RCC 7860 (cell line): ENCODE data around the gene FAM20B.

Experiments used
- DNase-seq: peaks from one replicate; pipeline ENCODE4 v3.0.0-alpha.2; 2015; ENCODE audit warnings: low spot score
- FAIRE-seq: peaks from 2 replicates; lab custom pipeline; 2012; peaks lifted over from hg19 to GRCh38; lab: Jason Lieb, UNC

FAM20B gene

GRCh38 chr1:179046808-179047635 is 21.3 kb downstream of the FAM20B start:
- FAIRE-seq (no peak), DNase-seq (no peak)

GRCh38 chr1:179047636-179047997 is 21.9 kb downstream of the FAM20B start:
- DNase-seq (no peak), FAIRE-seq (no peak)

GRCh38 chr1:179048339-179049124 is 22.8 kb downstream of the FAM20B start:
- no peak for DNase-seq
- FAIRE-seq, result no peak

GRCh38 chr1:179052776-179053175 is 27.1 kb downstream of the FAM20B start:
- no peak for FAIRE-seq
- DNase-seq, result no peak

GRCh38 chr1:179053486-179053885 is 27.8 kb downstream of the FAM20B start:
- no peak for FAIRE-seq

GRCh38 chr1:179055937-179056336 is 30.2 kb downstream of the FAM20B start:
- DNase-seq (no peak), FAIRE-seq (no peak)

More at GRCh38 chr1:179053486-179053885, 27.8 kb downstream of the FAM20B start:
- DNase-seq, result no peak

GRCh38 chr1:179058487-179059483 is 33.1 kb downstream of the FAM20B start:
- FAIRE-seq, result no peak
- DNase-seq, result no peak

GRCh38 chr1:179061360-179062282 is 35.9 kb downstream of the FAM20B start:
- FAIRE-seq, result no peak

GRCh38 chr1:179066471-179066870 is 40.8 kb downstream of the FAM20B start:
- DNase-seq (no peak), FAIRE-seq (no peak)

More at GRCh38 chr1:179061360-179062282, 35.9 kb downstream of the FAM20B start:
- no peak for DNase-seq

GRCh38 chr1:179077396-179077795 is 51.7 kb downstream of the FAM20B start:
- FAIRE-seq, result no peak
- no peak for DNase-seq

GRCh38 chr1:179079113-179079761 is 53.5 kb downstream of the FAM20B start:
- DNase-seq (peak; percentile 67), FAIRE-seq (peak; percentile 63)

GRCh38 chr1:179080866-179081686 is 55.4 kb downstream of the FAM20B start:
- FAIRE-seq, result no peak
- no peak for DNase-seq

GRCh38 chr1:179081687-179082332 is 56.1 kb downstream of the FAM20B start, which contains the start of gene TOR3A:
TSS of gene TOR3A (plus strand) at chr1:179082070. CDS start at chr1:179082129, 59 bp downstream.
- FAIRE-seq (no peak), DNase-seq (peak; percentile 77)

- FAIRE-seq (no peak), DNase-seq (peak; percentile 22)
Observed at GRCh38 chr1:179082333-179082998, 56.8 kb downstream of the FAM20B start.

- FAIRE-seq (no peak), DNase-seq (no peak)
Observed at GRCh38 chr1:179082999-179083335, 57.3 kb downstream of the FAM20B start.

- FAIRE-seq, result no peak
- no peak for DNase-seq
Observed at GRCh38 chr1:179083533-179083932, 57.8 kb downstream of the FAM20B start.

- no peak for DNase-seq
- no peak for FAIRE-seq
Observed at GRCh38 chr1:179087665-179088064, 62.0 kb downstream of the FAM20B start.
